GM18505 (cell line): Measurements from ENCODE around the gene TBC1D16.

Experiments
- ATAC-seq: cut with Tn5 transposase; IDR thresholded peaks from one replicate; pipeline ENCODE4 v1.9.1; 2021; ENCODE audit not compliant: unreplicated experiment
- POLR2A ChIP-seq: IDR thresholded peaks from 4 replicates; pipeline ENCODE4 v1.6.1; 2011; ENCODE audit warnings: borderline replicate concordance; ENCODE audit not compliant: insufficient read depth, insufficient read length; ENCODE audit errors: extremely low read depth

TBC1D16 gene

GRCh38 chr17:80009391-80010282, 26.0 kb downstream of the TBC1D16 start:
- no peak for ATAC-seq
- TF ChIP-seq POLR2A, result no peak

GRCh38 chr17:80008848-80009247, 26.8 kb downstream of the TBC1D16 start:
- ATAC-seq, result no peak
- TF ChIP-seq POLR2A, result no peak

GRCh38 chr17:80008383-80008840, 27.3 kb downstream of the TBC1D16 start:
- no peak for ATAC-seq
- TF ChIP-seq POLR2A, result no peak

- no peak for TF ChIP-seq POLR2A
- ATAC-seq, result no peak
Measured at GRCh38 chr17:80007939-80008338, 27.7 kb downstream of the TBC1D16 start.

GRCh38 chr17:80006811-80007752, 28.6 kb downstream of the TBC1D16 start:
- no peak for ATAC-seq
- no peak for TF ChIP-seq POLR2A

GRCh38 chr17:80006339-80006720, 29.3 kb downstream of the TBC1D16 start:
- no peak for TF ChIP-seq POLR2A
- ATAC-seq, result no peak

GRCh38 chr17:80005360-80006338, 30.0 kb downstream of the TBC1D16 start:
- ATAC-seq, result no peak

GRCh38 chr17:80003969-80004368, 31.7 kb downstream of the TBC1D16 start:
- TF ChIP-seq POLR2A, result no peak
- no peak for ATAC-seq

More at GRCh38 chr17:80005360-80006338, 30.0 kb downstream of the TBC1D16 start:
- no peak for TF ChIP-seq POLR2A

GRCh38 chr17:80002690-80003490, 32.8 kb downstream of the TBC1D16 start:
- no peak for ATAC-seq
- no peak for TF ChIP-seq POLR2A

GRCh38 chr17:80002070-80002641, 33.5 kb downstream of the TBC1D16 start:
- TF ChIP-seq POLR2A, result no peak
- no peak for ATAC-seq

GRCh38 chr17:80000981-80001775, 34.5 kb downstream of the TBC1D16 start:
- no peak for TF ChIP-seq POLR2A
- ATAC-seq, result no peak
